Nucleus accumbens (tissue), 56 donors: ENCODE results near the gene RGS7.

ENCODE experiments used
- DNase-seq, 56 donors: peaks; one replicate each; lab custom pipeline; 2025; lab: John Stamatoyannopoulos, UW

The RGS7 gene

DNA sequence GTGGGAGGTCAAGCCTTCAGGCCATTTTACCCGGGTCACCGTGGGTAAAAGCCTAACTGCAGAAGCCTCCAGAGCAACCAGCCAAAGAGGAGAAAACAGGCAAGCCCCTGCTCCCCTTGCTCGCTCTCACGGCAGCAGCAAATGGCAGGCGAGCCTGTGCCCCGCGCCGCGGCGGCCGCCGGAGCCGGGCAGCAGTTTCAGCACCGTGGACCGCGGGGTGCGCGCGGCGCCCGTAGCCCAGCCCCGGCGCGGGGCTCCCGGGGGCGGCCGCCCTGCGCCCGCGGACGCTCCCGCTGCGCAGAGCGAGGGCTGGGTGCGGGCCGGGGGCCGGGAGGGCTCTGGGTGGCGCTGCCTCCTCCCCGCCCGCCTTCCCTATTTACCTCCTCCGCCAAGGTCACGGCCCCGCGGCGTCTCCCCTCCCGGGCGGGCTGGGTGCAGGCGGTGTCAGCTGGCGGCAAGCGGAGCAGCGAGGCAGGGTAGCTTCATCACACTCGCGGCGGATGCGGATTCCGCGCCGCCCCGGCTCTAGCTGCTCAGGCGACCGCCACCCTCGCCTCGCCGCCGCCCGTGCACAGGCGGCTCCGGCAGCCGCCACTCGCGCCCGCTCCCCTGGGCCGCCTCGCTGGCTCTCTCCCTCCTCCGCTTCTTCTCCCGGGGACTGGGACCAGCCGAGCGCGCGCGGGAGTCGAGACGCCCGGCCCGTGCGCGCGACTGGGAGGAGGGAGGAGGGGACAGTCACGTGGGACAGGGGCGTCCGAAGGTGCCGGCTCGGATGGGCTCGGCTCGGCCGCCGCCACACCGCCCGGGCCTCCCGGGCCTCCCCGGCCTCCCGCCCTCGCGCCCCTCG lies at the start of gene RGS7:
Gene RGS7, minus strand, starts transcription at position 687 of the 847 bp plus-strand sequence.
- peak in 48 of 56 donors; percentile 11 to 83 (median 60) for DNase-seq

- DNase-seq: no peak
Observed at GRCh38 chr1:241406421-241406820, 49.4 kb upstream of the RGS7 start.

- no peak for DNase-seq
Observed at GRCh38 chr1:241401156-241401555, 44.2 kb upstream of the RGS7 start.

DNA sequence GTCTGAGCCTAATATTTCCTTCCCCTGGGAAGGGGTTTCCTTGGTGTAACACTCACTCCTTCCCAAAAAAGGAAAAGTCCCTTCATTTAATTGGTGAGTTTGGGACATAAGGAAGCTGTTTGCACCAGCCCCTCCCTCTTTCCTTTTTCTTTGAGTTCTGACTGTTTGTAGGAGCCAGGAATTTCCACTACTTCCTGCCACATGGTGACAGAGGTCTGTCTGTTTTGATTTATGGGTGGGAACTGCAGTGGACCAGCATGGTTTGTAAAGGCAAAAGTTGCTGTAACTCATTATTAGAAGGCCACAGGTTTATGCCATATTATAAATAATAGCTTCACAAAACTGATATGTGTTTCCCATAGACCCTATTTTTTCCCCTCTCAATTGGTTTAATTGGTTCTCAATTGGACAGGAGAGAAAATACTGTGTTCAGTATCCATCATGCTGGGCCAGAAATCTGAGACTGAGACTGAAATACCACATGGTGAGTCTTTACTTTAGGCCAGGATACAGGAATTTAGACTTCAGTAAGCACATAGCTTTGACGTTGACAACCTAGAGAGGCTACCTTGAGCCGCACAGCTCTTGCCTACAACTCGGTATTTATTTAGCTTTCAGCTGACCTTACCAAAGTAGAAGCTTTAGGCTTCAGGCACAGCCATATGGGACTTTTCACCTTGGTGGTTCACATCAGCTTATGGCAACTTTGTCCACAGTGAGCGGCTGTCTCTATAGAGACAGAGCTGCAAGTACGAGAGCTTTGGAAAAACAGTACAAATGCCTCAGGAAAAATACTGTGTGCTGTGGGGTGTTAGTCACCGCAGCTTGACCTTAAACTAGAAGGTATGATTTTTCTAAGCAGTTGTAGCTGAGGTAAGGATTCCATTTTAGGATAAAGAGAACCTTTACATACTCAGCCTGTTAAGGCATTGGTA lies 40.0 kb upstream of the RGS7 start:
- no peak for DNase-seq

GRCh38 chr1:241391926-241392710 lies 35.1 kb upstream of the RGS7 start:
- no peak for DNase-seq

GRCh38 chr1:241390526-241390925 lies 33.5 kb upstream of the RGS7 start:
- DNase-seq: no peak

DNA sequence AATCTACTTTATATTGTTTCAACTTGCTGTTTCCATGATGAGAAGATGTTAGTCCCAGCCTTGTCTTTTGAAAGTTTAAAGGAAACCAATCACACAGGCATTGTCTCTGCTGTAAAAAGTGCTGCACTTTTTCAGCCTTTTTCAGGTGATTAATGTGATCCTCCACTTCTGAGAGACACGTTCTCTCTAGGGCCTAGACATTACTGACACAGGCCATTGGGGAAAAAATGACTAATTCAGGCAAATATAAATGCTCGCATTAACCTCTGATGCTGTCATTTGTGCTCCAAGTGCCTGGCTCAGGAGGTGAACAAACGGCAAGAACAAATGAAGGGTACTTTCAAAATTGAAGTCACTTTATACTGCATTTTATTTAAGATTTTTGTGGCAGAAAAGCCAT lies 32.4 kb upstream of the RGS7 start:
- no peak for DNase-seq

GRCh38 chr1:241387216-241387615 lies 30.2 kb upstream of the RGS7 start:
- DNase-seq: no peak

DNA sequence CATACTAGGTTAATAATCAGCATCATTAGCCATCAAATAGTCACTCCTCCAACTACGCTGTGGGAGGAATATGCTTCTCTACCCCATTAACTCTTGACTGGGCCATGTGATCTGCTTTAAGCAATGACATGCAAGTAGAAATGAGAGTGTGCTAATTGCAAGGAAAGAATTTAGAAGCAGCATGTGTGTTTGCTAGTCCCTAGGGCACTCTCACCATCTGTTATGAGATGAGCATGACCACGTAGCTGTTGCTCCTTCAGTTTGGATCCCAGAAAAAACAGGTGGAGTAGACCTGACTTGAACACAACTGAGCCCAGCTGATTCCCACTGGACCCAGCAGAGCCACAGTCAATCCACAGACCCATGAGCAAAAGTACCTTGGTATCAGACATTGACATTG lies 19.7 kb upstream of the RGS7 start:
- no peak for DNase-seq

DNA sequence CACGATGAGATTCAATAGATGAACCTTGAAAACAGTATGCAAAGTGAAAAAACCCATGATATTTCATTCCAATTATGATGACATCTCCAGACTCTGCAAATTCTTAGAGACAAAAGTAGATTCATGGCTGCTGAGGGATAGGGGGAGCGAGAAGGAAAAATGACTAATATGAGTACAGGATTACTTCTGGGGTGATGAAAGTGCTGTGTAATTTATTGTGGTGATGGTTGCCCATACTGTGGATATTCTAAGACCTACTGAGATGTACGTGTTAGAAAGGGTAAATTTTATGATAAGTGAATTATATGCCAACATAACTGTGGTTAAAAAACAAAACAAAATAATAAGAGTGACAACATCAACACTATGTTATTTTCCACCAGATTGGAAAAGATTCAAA lies 18.9 kb upstream of the RGS7 start:
- no peak for DNase-seq

GRCh38 chr1:241366196-241366595 lies 9.2 kb upstream of the RGS7 start:
- DNase-seq: no peak

DNA sequence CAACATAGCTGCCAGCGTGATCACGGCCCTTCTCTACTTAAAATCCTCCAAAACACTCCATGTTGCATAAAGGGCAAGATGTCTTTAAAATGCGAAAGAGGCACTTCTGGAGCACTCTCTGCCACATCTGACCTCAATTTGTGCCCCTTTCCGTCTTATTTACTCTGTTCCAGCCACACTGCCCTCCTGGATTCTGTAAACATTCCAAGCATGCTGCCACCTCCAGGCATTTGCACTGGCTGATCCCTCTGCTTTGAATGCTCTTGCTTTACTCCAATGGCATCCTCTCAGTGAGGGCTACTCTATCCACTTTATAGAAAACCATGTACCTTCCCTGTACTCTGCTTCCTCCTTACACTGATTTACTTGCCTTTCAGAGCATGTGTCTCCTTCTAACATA lies 5.3 kb upstream of the RGS7 start:
- no peak for DNase-seq

DNA sequence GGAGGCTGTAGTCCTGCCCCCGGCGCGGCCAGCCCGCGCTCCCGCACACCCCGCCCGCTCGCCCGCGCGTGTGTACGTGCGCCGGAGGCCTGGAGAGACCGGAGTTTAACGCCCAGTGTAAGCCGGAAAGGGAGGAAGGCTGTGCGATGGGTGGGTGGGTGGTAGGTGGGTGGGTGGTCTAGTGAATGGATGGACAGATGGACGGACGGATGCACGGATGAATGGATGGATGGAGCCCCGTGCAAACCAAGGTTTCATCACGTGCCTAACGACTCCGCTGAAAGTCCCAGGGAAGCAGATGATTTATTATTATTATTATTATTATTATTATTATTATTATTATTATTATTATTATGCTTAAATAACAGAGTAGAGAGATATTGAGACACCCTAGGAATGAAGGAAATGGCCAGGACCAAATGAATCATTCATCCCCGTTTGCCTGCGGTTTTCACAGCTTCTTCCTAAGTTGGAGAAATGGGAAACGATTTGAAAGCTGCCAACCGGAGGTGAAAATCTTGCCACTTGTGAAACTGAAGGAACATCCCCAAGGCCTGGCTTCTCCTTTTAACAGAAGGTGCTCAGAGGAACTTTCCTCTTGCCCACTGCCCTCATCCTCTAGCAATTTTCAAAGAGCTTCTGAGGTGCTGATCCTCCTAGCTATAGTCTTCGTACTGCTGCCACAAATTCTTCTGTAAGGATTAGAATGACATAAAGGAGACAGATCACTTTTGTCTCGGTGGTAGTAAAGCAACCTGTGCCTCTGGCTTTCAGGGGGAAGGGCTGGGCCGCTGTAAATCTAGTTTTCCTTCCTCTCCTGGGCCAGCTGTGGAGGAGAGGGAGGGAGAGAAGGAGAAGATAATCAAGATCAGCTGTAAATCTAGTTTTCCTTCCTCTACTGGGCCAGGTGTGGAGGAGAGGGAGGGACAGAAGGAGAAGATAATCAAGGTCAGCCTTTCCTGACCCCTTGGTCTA lies 648 bp upstream of the RGS7 start:
- DNase-seq: peak in 3 of 56 donors; percentile 1 to 8 (median 2)

GRCh38 chr1:241356187-241356518 lies 852 bp downstream of the RGS7 start:
- DNase-seq: peak in 18 of 56 donors; percentile 6 to 59 (median 33)

- DNase-seq: peak in 1 of 56 donors; percentile 26
Observed at GRCh38 chr1:241355311-241356010, 1.5 kb downstream of the RGS7 start.

DNA sequence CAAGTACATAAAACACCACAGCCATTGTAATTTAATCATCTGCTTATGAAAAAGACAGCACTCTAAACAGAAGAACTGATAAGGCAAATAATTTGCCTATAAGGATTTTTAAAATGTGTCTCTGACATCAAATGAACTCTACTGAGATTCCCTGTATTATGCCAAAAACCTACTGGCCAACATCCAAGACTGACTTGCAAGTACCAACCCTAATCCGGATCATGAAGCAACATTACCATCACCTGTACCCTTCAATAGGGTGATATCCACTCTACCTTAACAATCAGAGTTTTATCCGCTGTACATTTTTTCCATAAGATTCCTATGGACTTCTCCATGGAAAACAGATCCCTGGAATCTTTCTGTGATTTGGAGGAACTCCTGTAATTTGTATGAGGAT lies 4.6 kb downstream of the RGS7 start:
- DNase-seq: no peak

DNA sequence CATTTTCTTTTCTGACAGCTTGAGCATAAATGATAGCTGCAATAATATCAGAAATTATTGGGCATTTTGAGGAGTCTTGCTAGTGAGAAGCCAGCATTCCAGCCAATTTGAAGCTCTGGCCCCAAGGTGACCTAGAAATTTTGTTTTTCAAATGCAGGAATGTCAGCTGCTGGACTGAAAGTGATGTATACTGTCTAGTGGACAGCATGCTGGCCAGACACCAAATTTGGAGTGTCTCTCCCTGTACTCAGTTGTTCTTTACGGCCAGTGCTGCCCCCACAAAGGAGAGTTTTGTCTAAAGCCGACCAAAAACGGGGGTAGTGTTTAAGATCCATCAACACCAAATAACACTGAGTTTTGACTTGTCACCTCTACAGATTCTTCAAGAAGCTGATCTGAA lies 5.2 kb downstream of the RGS7 start:
- DNase-seq: no peak

DNA sequence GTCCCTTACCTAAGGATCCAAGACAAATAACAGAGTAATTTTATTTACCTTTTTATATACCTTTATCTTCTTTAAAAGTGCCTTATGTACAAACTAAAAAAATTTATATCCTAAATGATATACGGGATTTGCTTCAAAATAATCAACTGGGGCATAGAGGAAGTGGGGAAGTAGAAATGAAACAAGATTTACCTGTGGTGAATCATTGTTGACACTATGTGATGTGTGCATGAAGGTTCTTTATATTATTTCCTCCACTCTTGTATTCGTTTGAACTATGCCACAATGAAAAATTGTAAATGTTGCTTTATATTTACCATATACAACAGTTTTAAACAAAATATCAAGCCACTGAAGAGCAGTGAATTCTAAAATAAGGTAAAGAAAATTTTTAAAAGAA lies 13.0 kb downstream of the RGS7 start:
- no peak for DNase-seq

DNA sequence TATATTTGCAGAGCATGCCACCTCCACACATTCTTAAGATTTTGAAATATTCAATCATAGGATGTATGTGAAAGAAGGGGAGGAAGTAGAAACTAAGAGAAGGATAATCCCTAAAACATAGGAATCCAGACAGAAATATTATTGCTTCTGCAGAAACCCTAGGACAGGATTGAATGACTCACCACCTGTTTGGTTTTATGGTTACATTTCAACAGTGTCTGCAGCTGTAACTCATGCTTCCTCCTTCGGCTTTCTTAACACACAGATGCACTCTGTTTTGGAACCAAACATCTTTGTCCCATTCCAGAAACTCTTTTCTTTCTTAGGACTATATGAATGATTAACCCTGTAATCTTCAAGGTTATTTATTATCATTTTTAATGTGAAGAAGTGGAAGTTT lies 20.7 kb downstream of the RGS7 start:
- DNase-seq: no peak
